ENCODE results near the gene ZMYND10. TPM values are rescaled to one million over a fixed set of nuclear protein-coding genes. Genes with fewer than 3 reads are reported as not detected.

Gene ZMYND10
- polyA plus RNA-seq, 1 of the 3 experiments (the other 2 are of a cell fraction) = 0.95 TPM

DNA sequence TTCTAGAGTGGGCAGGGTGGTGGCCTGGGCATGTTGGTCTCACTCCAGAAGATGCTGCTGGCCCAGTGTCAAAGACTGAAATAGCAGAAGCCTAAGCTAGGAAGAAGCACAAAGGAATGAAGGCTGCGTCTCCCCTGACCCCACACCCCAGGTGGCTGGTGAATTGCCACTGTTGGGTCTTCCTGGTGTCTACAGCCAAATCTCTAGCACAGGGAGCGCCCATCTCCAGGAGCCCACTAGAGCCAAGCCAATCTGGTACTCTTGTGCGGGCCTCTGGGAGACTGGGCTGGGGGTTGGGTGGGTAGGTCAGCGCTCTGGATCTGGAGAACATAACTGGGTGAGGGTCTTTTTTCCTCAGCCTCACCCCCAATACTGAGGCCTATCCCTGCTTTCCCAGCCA is 18.4 kb downstream of the ZMYND10 start:
- ChIA-PET POLR2A (interaction anchor here (1.2 to 2.5 kb wide), 2 partner anchors 11 to 28 kb away, joined by 5 to 38 read pairs; partner anchors contain the start of genes HYAL3 and NAA80), CTCF (interaction anchor here (1.1 to 2.3 kb wide), 7 partner anchors 9 to 135 kb away, joined by 3 to 10 read pairs (median 7); partner anchors contain the start of gene HYAL1)
- TF ChIP-seq YY1 (IDR thresholded peaks at IDR 0.05; ENCODE audit: low read depth) (no peak), RAD21 (IDR thresholded peaks at IDR 0.05; ENCODE audit: low read length) (no peak), GATA2 (CRISPR knock-in tag; IDR thresholded peaks at IDR 0.05) (no peak), JUND (IDR thresholded peaks at IDR 0.05) (no peak), NRF1 (IDR thresholded peaks at IDR 0.05; ENCODE audit: low read depth, low read length) (no peak), EP300 (IDR thresholded peaks at IDR 0.05; ENCODE audit: borderline replicate concordance in 1 of 2, low read depth in 1 of 2, low read length in 1 of 2) (no peak), MEF2A (IDR thresholded peaks at IDR 0.05; ENCODE audit: borderline replicate concordance, low read depth) (no peak), RCOR1 (IDR thresholded peaks at IDR 0.05; ENCODE audit: low read length) (no peak), POLR2AphosphoS5 (IDR thresholded peaks at IDR 0.05; ENCODE audit: low read depth, low read length) (no peak)
- TF ChIP-seq, protein P1, sequence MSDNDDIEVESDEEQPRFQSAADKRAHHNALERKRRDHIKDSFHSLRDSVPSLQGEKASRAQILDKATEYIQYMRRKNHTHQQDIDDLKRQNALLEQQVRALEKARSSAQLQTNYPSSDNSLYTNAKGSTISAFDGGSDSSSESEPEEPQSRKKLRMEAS (IDR thresholded peaks at IDR 0.05; ENCODE audit: low read depth) = no peak
- TF ChIP-seq, protein P2, sequence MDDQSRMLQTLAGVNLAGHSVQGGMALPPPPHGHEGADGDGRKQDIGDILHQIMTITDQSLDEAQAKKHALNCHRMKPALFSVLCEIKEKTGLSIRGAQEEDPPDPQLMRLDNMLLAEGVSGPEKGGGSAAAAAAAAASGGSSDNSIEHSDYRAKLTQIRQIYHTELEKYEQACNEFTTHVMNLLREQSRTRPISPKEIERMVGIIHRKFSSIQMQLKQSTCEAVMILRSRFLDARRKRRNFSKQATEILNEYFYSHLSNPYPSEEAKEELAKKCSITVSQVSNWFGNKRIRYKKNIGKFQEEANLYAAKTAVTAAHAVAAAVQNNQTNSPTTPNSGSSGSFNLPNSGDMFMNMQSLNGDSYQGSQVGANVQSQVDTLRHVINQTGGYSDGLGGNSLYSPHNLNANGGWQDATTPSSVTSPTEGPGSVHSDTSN (IDR thresholded peaks at IDR 0.05) = no peak
- TF ChIP-seq, protein P3, sequence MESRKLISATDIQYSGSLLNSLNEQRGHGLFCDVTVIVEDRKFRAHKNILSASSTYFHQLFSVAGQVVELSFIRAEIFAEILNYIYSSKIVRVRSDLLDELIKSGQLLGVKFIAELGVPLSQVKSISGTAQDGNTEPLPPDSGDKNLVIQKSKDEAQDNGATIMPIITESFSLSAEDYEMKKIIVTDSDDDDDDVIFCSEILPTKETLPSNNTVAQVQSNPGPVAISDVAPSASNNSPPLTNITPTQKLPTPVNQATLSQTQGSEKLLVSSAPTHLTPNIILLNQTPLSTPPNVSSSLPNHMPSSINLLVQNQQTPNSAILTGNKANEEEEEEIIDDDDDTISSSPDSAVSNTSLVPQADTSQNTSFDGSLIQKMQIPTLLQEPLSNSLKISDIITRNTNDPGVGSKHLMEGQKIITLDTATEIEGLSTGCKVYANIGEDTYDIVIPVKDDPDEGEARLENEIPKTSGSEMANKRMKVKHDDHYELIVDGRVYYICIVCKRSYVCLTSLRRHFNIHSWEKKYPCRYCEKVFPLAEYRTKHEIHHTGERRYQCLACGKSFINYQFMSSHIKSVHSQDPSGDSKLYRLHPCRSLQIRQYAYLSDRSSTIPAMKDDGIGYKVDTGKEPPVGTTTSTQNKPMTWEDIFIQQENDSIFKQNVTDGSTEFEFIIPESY (IDR thresholded peaks at IDR 0.05; ENCODE audit: borderline replicate concordance, low read depth) = no peak
- TF ChIP-seq, protein P4, sequence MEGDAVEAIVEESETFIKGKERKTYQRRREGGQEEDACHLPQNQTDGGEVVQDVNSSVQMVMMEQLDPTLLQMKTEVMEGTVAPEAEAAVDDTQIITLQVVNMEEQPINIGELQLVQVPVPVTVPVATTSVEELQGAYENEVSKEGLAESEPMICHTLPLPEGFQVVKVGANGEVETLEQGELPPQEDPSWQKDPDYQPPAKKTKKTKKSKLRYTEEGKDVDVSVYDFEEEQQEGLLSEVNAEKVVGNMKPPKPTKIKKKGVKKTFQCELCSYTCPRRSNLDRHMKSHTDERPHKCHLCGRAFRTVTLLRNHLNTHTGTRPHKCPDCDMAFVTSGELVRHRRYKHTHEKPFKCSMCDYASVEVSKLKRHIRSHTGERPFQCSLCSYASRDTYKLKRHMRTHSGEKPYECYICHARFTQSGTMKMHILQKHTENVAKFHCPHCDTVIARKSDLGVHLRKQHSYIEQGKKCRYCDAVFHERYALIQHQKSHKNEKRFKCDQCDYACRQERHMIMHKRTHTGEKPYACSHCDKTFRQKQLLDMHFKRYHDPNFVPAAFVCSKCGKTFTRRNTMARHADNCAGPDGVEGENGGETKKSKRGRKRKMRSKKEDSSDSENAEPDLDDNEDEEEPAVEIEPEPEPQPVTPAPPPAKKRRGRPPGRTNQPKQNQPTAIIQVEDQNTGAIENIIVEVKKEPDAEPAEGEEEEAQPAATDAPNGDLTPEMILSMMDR (IDR thresholded peaks at IDR 0.05) = no peak
- TF ChIP-seq, protein P5, sequence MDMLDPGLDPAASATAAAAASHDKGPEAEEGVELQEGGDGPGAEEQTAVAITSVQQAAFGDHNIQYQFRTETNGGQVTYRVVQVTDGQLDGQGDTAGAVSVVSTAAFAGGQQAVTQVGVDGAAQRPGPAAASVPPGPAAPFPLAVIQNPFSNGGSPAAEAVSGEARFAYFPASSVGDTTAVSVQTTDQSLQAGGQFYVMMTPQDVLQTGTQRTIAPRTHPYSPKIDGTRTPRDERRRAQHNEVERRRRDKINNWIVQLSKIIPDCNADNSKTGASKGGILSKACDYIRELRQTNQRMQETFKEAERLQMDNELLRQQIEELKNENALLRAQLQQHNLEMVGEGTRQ (IDR thresholded peaks at IDR 0.05; ENCODE audit: borderline replicate concordance, low read depth, low read length) = no peak
- no peak overlapping the region for H3K27ac ChIP-seq (ENCODE audit: low read depth in 2 of 2, low read length in 1 of 2)
- no peak overlapping the region for H2AFZ ChIP-seq (ENCODE audit: low read depth)
- peak overlapping the region; percentile 87 for H3K4me2 ChIP-seq
- H3K9me3 ChIP-seq = no peaks in the 10 kb centered on the region
- DNase-seq = no peak
- peaks cover 39% of the 10 kb centered on the region for H3K79me2 ChIP-seq (ENCODE audit: insufficient read depth)
- H3K4me1 ChIP-seq (ENCODE audit: control insufficient read depth in 1 of 2, insufficient read depth in 2 of 2, low read depth in 1 of 2, low read length in 1 of 2) = peaks cover 0 to 21% of the 10 kb centered on the region in 2 experiments; a peak in 2 of 4 replicates
- peak overlapping the region; percentile 88 to 97 for H3K4me3 ChIP-seq (ENCODE audit: low read depth in 2 of 2, low read length in 1 of 2)
- H3K36me3 ChIP-seq (replicated peaks in 1 of 2; ENCODE audit: control insufficient read depth in 1 of 2, insufficient read depth in 2 of 2, low read length in 1 of 2) = peaks cover 10 to 45% of the 10 kb centered on the region in 2 experiments
- no peaks in the 10 kb centered on the region for H3K27me3 ChIP-seq (ENCODE audit: insufficient read depth)
- WGBS (ENCODE audit: low lambda C conversion rate) = 20% methylated on average over 2 of the region's 4 CpGs
- no peaks in the 10 kb centered on the region for H4K20me1 ChIP-seq (ENCODE audit: insufficient read depth)
- H3K9ac ChIP-seq = peak overlapping the region; percentile 77
- H3K9me2 ChIP-seq = no peaks in the 10 kb centered on the region
- peaks cover 37% of the 10 kb centered on the region for H3F3A ChIP-seq (replicated peaks; ENCODE audit: insufficient read depth)

Measured in SK-N-SH (cell line).